ENCODE results near the gene OSBPL2.

DNA sequence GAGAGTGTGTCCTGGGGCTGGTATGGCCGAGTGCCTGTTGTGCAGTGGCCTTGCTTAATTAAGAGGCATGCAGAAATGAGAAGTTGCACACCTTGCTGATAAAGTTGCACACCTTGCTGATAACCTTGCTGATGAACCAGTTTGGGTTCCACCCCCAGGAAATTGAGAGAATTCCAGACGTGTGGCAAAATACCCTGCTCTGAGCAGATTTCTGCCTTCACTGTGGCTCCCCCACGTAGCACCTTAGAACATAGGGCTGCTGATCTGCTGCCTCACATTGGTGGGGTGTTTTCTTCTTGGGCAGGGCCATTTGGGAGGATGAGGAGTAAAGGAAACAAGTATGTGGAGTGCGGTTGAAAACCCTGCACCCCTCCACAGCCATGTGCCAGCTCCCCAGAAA is 42.0 kb downstream of the OSBPL2 start:
- TF ChIP-seq POLR2A (IDR thresholded peaks at IDR 0.05), result no peak
- TF ChIP-seq, protein P1, sequence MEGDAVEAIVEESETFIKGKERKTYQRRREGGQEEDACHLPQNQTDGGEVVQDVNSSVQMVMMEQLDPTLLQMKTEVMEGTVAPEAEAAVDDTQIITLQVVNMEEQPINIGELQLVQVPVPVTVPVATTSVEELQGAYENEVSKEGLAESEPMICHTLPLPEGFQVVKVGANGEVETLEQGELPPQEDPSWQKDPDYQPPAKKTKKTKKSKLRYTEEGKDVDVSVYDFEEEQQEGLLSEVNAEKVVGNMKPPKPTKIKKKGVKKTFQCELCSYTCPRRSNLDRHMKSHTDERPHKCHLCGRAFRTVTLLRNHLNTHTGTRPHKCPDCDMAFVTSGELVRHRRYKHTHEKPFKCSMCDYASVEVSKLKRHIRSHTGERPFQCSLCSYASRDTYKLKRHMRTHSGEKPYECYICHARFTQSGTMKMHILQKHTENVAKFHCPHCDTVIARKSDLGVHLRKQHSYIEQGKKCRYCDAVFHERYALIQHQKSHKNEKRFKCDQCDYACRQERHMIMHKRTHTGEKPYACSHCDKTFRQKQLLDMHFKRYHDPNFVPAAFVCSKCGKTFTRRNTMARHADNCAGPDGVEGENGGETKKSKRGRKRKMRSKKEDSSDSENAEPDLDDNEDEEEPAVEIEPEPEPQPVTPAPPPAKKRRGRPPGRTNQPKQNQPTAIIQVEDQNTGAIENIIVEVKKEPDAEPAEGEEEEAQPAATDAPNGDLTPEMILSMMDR (IDR thresholded peaks at IDR 0.05), result no peak
